ENCODE measurements around the gene BCAN.
"Not testable (repeated sequence)": the region's sequence is repeated elsewhere in the genome, so short reads cannot be mapped to it uniquely, and the experiment has no call there.

Gene BCAN

DNA sequence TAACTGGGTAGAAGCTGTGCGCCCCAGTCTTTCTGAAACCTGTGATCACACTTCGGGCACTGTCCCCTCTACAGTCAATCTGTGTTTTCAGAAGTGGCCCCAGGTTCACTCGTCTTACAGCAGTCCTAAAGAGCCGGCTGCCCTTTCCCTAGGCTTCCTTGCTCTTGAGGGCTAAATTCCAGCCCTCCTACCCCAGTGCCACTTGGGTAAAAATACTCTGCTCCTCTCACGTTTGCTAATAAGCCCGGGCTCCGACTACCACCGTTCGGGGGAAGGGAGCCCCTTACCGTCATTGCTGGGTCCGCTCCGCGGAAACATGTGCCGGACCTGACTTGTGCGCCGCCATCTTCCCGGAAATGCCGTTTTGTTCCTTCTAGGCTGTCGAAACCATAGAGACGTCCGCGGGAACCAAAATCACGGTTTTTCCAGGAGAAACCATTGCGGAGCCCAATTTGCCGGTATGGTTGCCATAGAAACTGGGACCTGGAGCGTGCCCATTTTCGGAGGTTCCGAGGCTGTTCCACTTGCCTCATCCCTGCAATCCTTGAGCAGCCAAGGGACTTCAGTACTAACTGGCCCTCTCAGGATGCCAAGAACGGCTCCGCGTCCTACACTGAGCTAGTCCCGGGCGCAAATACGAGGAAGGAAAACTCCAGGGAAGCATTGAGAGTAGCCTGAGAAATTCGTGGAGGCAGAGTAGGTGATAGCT is 40.6 kb upstream of the BCAN start, which contains the start of gene GPATCH4:
GPATCH4 (minus strand) TSS at position 358 of the 709 bp plus-strand sequence.
- TF ChIP-seq, protein P1, sequence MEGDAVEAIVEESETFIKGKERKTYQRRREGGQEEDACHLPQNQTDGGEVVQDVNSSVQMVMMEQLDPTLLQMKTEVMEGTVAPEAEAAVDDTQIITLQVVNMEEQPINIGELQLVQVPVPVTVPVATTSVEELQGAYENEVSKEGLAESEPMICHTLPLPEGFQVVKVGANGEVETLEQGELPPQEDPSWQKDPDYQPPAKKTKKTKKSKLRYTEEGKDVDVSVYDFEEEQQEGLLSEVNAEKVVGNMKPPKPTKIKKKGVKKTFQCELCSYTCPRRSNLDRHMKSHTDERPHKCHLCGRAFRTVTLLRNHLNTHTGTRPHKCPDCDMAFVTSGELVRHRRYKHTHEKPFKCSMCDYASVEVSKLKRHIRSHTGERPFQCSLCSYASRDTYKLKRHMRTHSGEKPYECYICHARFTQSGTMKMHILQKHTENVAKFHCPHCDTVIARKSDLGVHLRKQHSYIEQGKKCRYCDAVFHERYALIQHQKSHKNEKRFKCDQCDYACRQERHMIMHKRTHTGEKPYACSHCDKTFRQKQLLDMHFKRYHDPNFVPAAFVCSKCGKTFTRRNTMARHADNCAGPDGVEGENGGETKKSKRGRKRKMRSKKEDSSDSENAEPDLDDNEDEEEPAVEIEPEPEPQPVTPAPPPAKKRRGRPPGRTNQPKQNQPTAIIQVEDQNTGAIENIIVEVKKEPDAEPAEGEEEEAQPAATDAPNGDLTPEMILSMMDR (IDR thresholded peaks at IDR 0.05; ENCODE audit: unreplicated experiment in 3 of 3), result no peak
- peak within 1 kb of the TSS; percentile 91 to 99 (median 97) for H3K4me3 Mint-ChIP-seq

GRCh38 chr1:156601892-156602291 is 40.0 kb upstream of the BCAN start:
- Mint-ChIP-seq H3K9me3 (no peaks in the 10 kb centered on the region), H3K4me1 (peaks cover 10% of the 10 kb centered on the region), H3K4me3 (peak overlapping the region; percentile 91 to 99 (median 97)), H3K36me3 (ENCODE audit: low read depth) (peaks cover 13% of the 10 kb centered on the region), H3K27ac (peak overlapping the region; percentile 57 to 84 (median 82)), H3K27me3 (ENCODE audit: low read depth) (no peaks in the 10 kb centered on the region)
- TF ChIP-seq, protein P1 (IDR thresholded peaks at IDR 0.05; ENCODE audit: unreplicated experiment in 3 of 3), result no peak

More for the DNA sequence above, 40.6 kb upstream of the BCAN start, which contains the start of gene GPATCH4:
- peaks cover 10% of the 10 kb centered on the region for H3K4me1 Mint-ChIP-seq
- H3K9me3 Mint-ChIP-seq, result no peaks in the 10 kb centered on the region
- H3K36me3 Mint-ChIP-seq (ENCODE audit: low read depth), result peaks cover 17% of the 10 kb centered on the region
- peak within 1 kb of the TSS; percentile 57 to 84 (median 82) for H3K27ac Mint-ChIP-seq
- H3K27me3 Mint-ChIP-seq (ENCODE audit: low read depth), result no peaks in the 10 kb centered on the region

GRCh38 chr1:156602557-156602993 is 39.3 kb upstream of the BCAN start:
- TF ChIP-seq, protein P1 (IDR thresholded peaks at IDR 0.05; ENCODE audit: unreplicated experiment in 3 of 3), result peak in 2 of 3 experiments; percentile 14 to 19
- Mint-ChIP-seq H3K4me1 (peaks cover 10% of the 10 kb centered on the region), H3K27ac (peak overlapping the region in 2 of 3 experiments; percentile 40 to 67), H3K9me3 (no peaks in the 10 kb centered on the region), H3K27me3 (ENCODE audit: low read depth) (no peaks in the 10 kb centered on the region), H3K4me3 (peak overlapping the region; percentile 65 to 79 (median 74)), H3K36me3 (ENCODE audit: low read depth) (peaks cover 9% of the 10 kb centered on the region)

GRCh38 chr1:156607344-156607743 is 34.6 kb upstream of the BCAN start:
- H3K4me1 Mint-ChIP-seq; H3K27ac Mint-ChIP-seq; H3K4me3 Mint-ChIP-seq; H3K36me3 Mint-ChIP-seq (ENCODE audit: low read depth); H3K27me3 Mint-ChIP-seq (ENCODE audit: low read depth); H3K9me3 Mint-ChIP-seq: not testable (repeated sequence)

- Mint-ChIP-seq H3K27ac (no peak overlapping the region), H3K27me3 (ENCODE audit: low read depth) (peaks cover 16% of the 10 kb centered on the region), H3K4me1 (no peaks in the 10 kb centered on the region), H3K4me3 (no peak overlapping the region), H3K36me3 (ENCODE audit: low read depth) (no peaks in the 10 kb centered on the region), H3K9me3 (no peaks in the 10 kb centered on the region)
- TF ChIP-seq, protein P1 (IDR thresholded peaks at IDR 0.05; ENCODE audit: unreplicated experiment in 3 of 3), result peak; percentile 77 to 80 (median 79)
Observed at GRCh38 chr1:156608036-156608674, 33.8 kb upstream of the BCAN start.

DNA sequence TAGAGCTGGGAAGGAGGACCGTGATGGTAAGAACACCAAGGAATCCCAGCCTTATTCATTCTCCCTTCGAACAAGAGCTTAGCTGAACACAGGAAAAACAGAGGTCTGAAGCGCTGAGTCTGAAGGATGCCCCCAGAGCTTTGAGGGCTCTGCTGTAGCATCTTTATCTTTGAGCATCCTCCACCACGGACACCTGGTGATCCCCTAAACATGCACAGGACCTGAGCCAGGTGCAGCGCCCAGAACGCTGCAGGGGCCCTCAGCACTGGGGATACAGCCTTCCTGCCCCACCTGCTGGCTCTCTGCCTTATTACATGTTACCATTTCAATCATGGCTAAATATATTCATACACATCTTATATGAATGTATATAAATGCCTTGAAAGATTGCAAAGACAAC is 32.9 kb upstream of the BCAN start:
- Mint-ChIP-seq H3K27ac (peak overlapping the region in 1 of 3 experiments; percentile 1), H3K9me3 (no peaks in the 10 kb centered on the region), H3K4me3 (no peak overlapping the region), H3K27me3 (ENCODE audit: low read depth) (peaks cover 16% of the 10 kb centered on the region), H3K4me1 (no peaks in the 10 kb centered on the region), H3K36me3 (ENCODE audit: low read depth) (no peaks in the 10 kb centered on the region)
- TF ChIP-seq, protein P1 (IDR thresholded peaks at IDR 0.05; ENCODE audit: unreplicated experiment in 3 of 3), result peak; percentile 58 to 74 (median 60)

- not testable (repeated sequence) for H3K27ac Mint-ChIP-seq; H3K36me3 Mint-ChIP-seq (ENCODE audit: low read depth); H3K9me3 Mint-ChIP-seq; H3K4me1 Mint-ChIP-seq; H3K4me3 Mint-ChIP-seq
- peaks cover 16% of the 10 kb centered on the region for H3K27me3 Mint-ChIP-seq (ENCODE audit: low read depth)
Observed at GRCh38 chr1:156610072-156610471, 31.8 kb upstream of the BCAN start.
